Stomach (tissue), 9 donors: ENCODE measurements around the gene IFFO2. TPM values are rescaled to one million over a fixed set of nuclear protein-coding genes. Genes with fewer than 3 reads are reported as not detected.

Source experiments
- DNase-seq, 2 donors: peaks; one replicate each; pipeline versions ENCODE4 v3.0.0 to v3.0.0-alpha.2; 2013 to 2019
- H3K27ac ChIP-seq, 5 donors: fragments of 200-600 bp in 4 of 5; sonication (generic) in 4 of 5; one replicate each; pipeline ENCODE4 v1.5.1; 2013 to 2019; ENCODE audit warnings: mild to moderate bottlenecking in 1 of 5, moderate library complexity in 1 of 5
- H3K27me3 ChIP-seq, 3 donors: fragments of 200-600 bp; sonication (generic); one replicate each; pipeline ENCODE4 v1.5.1; 2017 to 2019; ENCODE audit warnings: mixed run types in 1 of 3
- H3K36me3 ChIP-seq, 4 donors: fragments of 200-600 bp; sonication (generic); 1 replicate in 3 of 4; 2 replicates in 1 of 4; pipeline ENCODE4 v1.5.1; 2016 to 2019
- H3K4me1 ChIP-seq, 4 donors: fragments of 200-600 bp; sonication (generic); one replicate each; pipeline ENCODE4 v1.5.1; 2016 to 2019
- H3K4me3 ChIP-seq, 4 donors: fragments of 200-600 bp; sonication (generic) in 3 of 4; one replicate each; pipeline ENCODE4 v1.5.1; 2016 to 2019; ENCODE audit warnings: mild to moderate bottlenecking in 1 of 4
- H3K9me3 ChIP-seq, 4 donors: fragments of 200-600 bp; sonication (generic); one replicate each; pipeline ENCODE4 v1.5.1; 2016 to 2019
- CTCF ChIP-seq, 7 experiments: fragments of 450-650 bp in 4 of 7; fragments of 200-600 bp in 3 of 7; sonication (generic) in 3 of 7; IDR thresholded peaks; one replicate each; pipeline ENCODE4 v1.5.1; 2016 to 2019; ENCODE audit warnings: antibody characterized with exemption in 7 of 7, control low read depth in 2 of 7, mild to moderate bottlenecking in 1 of 7
- EP300 ChIP-seq: sonication (generic); formaldehyde crosslinking; IDR thresholded peaks from one replicate; pipeline ENCODE4 v1.6.1; 2017; ENCODE audit warnings: antibody characterized with exemption
- POLR2A ChIP-seq, 4 donors: fragments of 450-650 bp; IDR thresholded peaks; one replicate each; pipeline ENCODE4 v1.6.1; 2016; ENCODE audit warnings: antibody characterized with exemption in 4 of 4, control low read depth in 2 of 4, mild to moderate bottlenecking in 1 of 4, moderate library complexity in 1 of 4
- POLR2AphosphoS5 ChIP-seq, 3 donors: sonication (generic); formaldehyde crosslinking; IDR thresholded peaks; one replicate each; pipeline ENCODE4 v1.6.1; 2016; ENCODE audit warnings: antibody characterized with exemption in 3 of 3
- WGBS, 5 donors: extraction: QIAGEN DNeasy Blood & Tissue Kit in 3 of 5; methylation state at CpG; one replicate each; pipeline versions ENCODE4 v1.1.5 to v1.1.7; 2013 to 2018; 5-methylcytosine and 5-hydroxymethylcytosine counted together
- intact Hi-C: fragments of 100-400 bp; cut with DNase I; formaldehyde crosslinking; loops from one replicate; pipeline ENCODE4 v1.15.1; 2023; ENCODE audit warnings: low total_unique reads
- polyA plus RNA-seq, 3 donors: library from polyadenylated mRNA; stranded (reverse); fragments of 200-250 nt; gene quantifications; one replicate each; pipeline ENCODE4 v1.2.3, GENCODE V29; 2013
- total RNA-seq, 5 donors: library from RNA; depleted of rRNA; stranded (reverse); fragments of >200 nt; gene quantifications; one replicate each; pipeline versions ENCODE4 v1.1.0 to v1.2.3, GENCODE V29; 2014 to 2016
- donor health status: healthy with polysubstance abuse.
- donor health status: Bipolar disorder and iron deficiency.
- donor health status: healthy.

Gene IFFO2
- total and polyA plus RNA-seq, 8 donors, result 0.58 to 47.8 (median 4.5) TPM

GRCh38 chr1:18954270-18955071, 2.0 kb downstream of the IFFO2 start:
- Histone ChIP-seq H3K36me3 (no peaks in the 10 kb centered on the region), H3K9me3 (no peaks in the 10 kb centered on the region), H3K27me3 (no peaks in the 10 kb centered on the region), H3K4me1 (peaks cover 42 to 74% (median 57%) of the 10 kb centered on the region in 4 donors), H3K4me3 (peak overlapping the region; percentile 72 to 95 (median 81)), H3K27ac (peak overlapping the region in 4 of 5 donors; percentile 54 to 89 (median 63))
- intact Hi-C loops, result loop anchor here (10.0 kb wide), 1 partner anchor 50 kb away; the partner anchor contains the start of gene ALDH4A1
- peak in 1 of 2 donors; percentile 51 for DNase-seq
- TF ChIP-seq POLR2A (IDR thresholded peaks at IDR 0.05), result no peak
- no peak for TF ChIP-seq EP300
- TF ChIP-seq CTCF (IDR thresholded peaks at IDR 0.05), result no peak
- no peak for TF ChIP-seq POLR2AphosphoS5 (IDR thresholded peaks at IDR 0.05)
- 43 to 72% (median 64%) methylated on average over 7 of the region's 7 CpGs for WGBS, 5 donors

- peak overlapping the region in 2 of 5 donors; percentile 68 to 89 for H3K27ac ChIP-seq
- peak overlapping the region in 3 of 4 donors; percentile 72 to 95 (median 82) for H3K4me3 ChIP-seq
- WGBS, 5 donors, result 85 to 89% (median 87%) methylated on average over 8 to 11 of the region's 11 CpGs
These were observed 2.7 kb downstream of the IFFO2 start for GRCh38 chr1:18953731-18954231.

GRCh38 chr1:18951818-18952391, 4.6 kb downstream of the IFFO2 start:
- Histone ChIP-seq H3K27ac (peak overlapping the region; percentile 34 to 89 (median 80)), H3K9me3 (no peaks in the 10 kb centered on the region), H3K4me1 (peaks cover 56 to 87% (median 77%) of the 10 kb centered on the region in 4 donors), H3K36me3 (no peaks in the 10 kb centered on the region), H3K4me3 (no peak overlapping the region), H3K27me3 (no peaks in the 10 kb centered on the region)
- TF ChIP-seq CTCF (IDR thresholded peaks at IDR 0.05), result no peak
- no peak for TF ChIP-seq EP300
- TF ChIP-seq POLR2A (IDR thresholded peaks at IDR 0.05), result no peak
- TF ChIP-seq POLR2AphosphoS5 (IDR thresholded peaks at IDR 0.05), result no peak
- intact Hi-C loops, result loop anchor here (10.0 kb wide), 1 partner anchor 47 kb away; the partner anchor contains the start of gene ALDH4A1
- 54 to 61% (median 57%) methylated on average over 8 of the region's 8 CpGs for WGBS, 5 donors
- DNase-seq, result peak; percentile 36 to 69

More at GRCh38 chr1:18953731-18954231, 2.7 kb downstream of the IFFO2 start:
- Histone ChIP-seq H3K36me3 (no peaks in the 10 kb centered on the region), H3K4me1 (peaks cover 49 to 81% (median 64%) of the 10 kb centered on the region in 4 donors), H3K9me3 (no peaks in the 10 kb centered on the region), H3K27me3 (no peaks in the 10 kb centered on the region)
- DNase-seq, result no peak
- TF ChIP-seq POLR2A (IDR thresholded peaks at IDR 0.05), result no peak
- no peak for TF ChIP-seq POLR2AphosphoS5 (IDR thresholded peaks at IDR 0.05)
- no peak for TF ChIP-seq EP300
- TF ChIP-seq CTCF (IDR thresholded peaks at IDR 0.05), result no peak
- intact Hi-C loops, result loop anchor here (10.0 kb wide), 1 partner anchor 49 kb away; the partner anchor contains the start of gene ALDH4A1

- peaks cover 58 to 91% (median 80%) of the 10 kb centered on the region in 4 donors for H3K4me1 ChIP-seq
- no peaks in the 10 kb centered on the region for H3K27me3 ChIP-seq
- peak overlapping the region; percentile 34 to 89 (median 80) for H3K27ac ChIP-seq
- TF ChIP-seq POLR2AphosphoS5 (IDR thresholded peaks at IDR 0.05) (no peak), CTCF (IDR thresholded peaks at IDR 0.05) (no peak), POLR2A (IDR thresholded peaks at IDR 0.05) (no peak), EP300 (no peak)
- peak overlapping the region in 1 of 4 donors; percentile 37 for H3K4me3 ChIP-seq
- DNase-seq, result no peak
- intact Hi-C loops, result loop anchor here (10.0 kb wide), 1 partner anchor 47 kb away; the partner anchor contains the start of gene ALDH4A1
- H3K9me3 ChIP-seq, result no peaks in the 10 kb centered on the region
- no peaks in the 10 kb centered on the region for H3K36me3 ChIP-seq
- WGBS, 5 donors, result 55 to 84% (median 78%) methylated on average over 9 of the region's 9 CpGs
These were observed 5.1 kb downstream of the IFFO2 start for GRCh38 chr1:18951416-18951815.
